WTC11 (cell line): ENCODE results near the gene RASA1. TPM values are rescaled to one million over a fixed set of nuclear protein-coding genes. Genes with fewer than 3 reads are reported as not detected.

Source experiments
- ATAC-seq: fragments of 200-7000 bp; cut with Tn5 transposase; 2 replicates; pipeline ENCODE4 v1.10.0; 2021; ENCODE audit warnings: mild to moderate bottlenecking, moderate library complexity
- CTCF ChIA-PET: fragments of 300-600 bp; sonication (Branson Sonifier 250); formaldehyde crosslinking; loops from one replicate; lab custom pipeline; 2021; ENCODE audit warnings: antibody characterized with exemption; lab: Charles Lee
- POLR2A ChIA-PET: fragments of 350-600 bp; sonication (Branson Sonifier 250); formaldehyde crosslinking; loops from one replicate; lab custom pipeline; 2021; ENCODE audit warnings: antibody characterized with exemption; lab: Charles Lee
- DNase-seq: peaks from one replicate; pipeline ENCODE4 v3.0.0; 2021; ENCODE audit warnings: low spot score
- H3K27ac Mint-ChIP-seq: 2 replicates; pipeline ENCODE4 v1.8.0; 2021; ENCODE audit warnings: mixed read lengths
- H3K27me3 Mint-ChIP-seq: 2 replicates; pipeline ENCODE4 v1.8.0; 2021; ENCODE audit warnings: low read depth, mild to moderate bottlenecking, moderate library complexity, mixed read lengths
- H3K36me3 Mint-ChIP-seq: 2 replicates; pipeline ENCODE4 v1.8.0; 2021; ENCODE audit warnings: mixed read lengths
- H3K4me1 Mint-ChIP-seq: 2 replicates; pipeline ENCODE4 v1.8.0; 2022; ENCODE audit warnings: mixed read lengths
- H3K4me3 Mint-ChIP-seq: 2 replicates; pipeline ENCODE4 v1.8.0; 2021; ENCODE audit warnings: mild to moderate bottlenecking, moderate library complexity, mixed read lengths
- H3K9me3 Mint-ChIP-seq: 2 replicates; pipeline ENCODE4 v1.8.0; 2021; ENCODE audit warnings: mixed read lengths
- AFF4 ChIP-seq: sonication (generic); formaldehyde crosslinking; IDR thresholded peaks from 2 replicates; pipeline ENCODE4 v1.8.1; 2023; ENCODE audit warnings: mild to moderate bottlenecking, missing genetic modification reagents, borderline replicate concordance
- AR ChIP-seq: fragments of 250-450 bp; sonication (Bioruptor Pico); IDR thresholded peaks from 2 replicates; pipeline ENCODE4 v1.9.0; 2021; ENCODE audit warnings: mild to moderate bottlenecking
- ATF1 ChIP-seq: sonication (generic); formaldehyde crosslinking; IDR thresholded peaks from 2 replicates; pipeline ENCODE4 v1.8.1; 2023; ENCODE audit warnings: mild to moderate bottlenecking, moderate library complexity, missing genetic modification reagents
- ATF2 ChIP-seq: sonication (generic); formaldehyde crosslinking; IDR thresholded peaks from 2 replicates; pipeline ENCODE4 v1.8.1; 2022; ENCODE audit warnings: low read depth, missing genetic modification reagents, borderline replicate concordance
- CBFB ChIP-seq: sonication (generic); formaldehyde crosslinking; IDR thresholded peaks from 2 replicates; pipeline ENCODE4 v1.8.1; 2022; ENCODE audit warnings: mild to moderate bottlenecking, low read depth, missing genetic modification reagents
- E2F4 ChIP-seq: sonication (generic); formaldehyde crosslinking; IDR thresholded peaks from 2 replicates; pipeline ENCODE4 v1.8.1; 2022; ENCODE audit warnings: low read depth, mild to moderate bottlenecking, moderate library complexity, missing genetic modification reagents, borderline replicate concordance
- E2F5 ChIP-seq: sonication (generic); formaldehyde crosslinking; IDR thresholded peaks from 2 replicates; pipeline ENCODE4 v1.8.1; 2022; ENCODE audit warnings: mild to moderate bottlenecking, moderate library complexity, missing genetic modification reagents
- ERG ChIP-seq: fragments of 250-450 bp; sonication (Bioruptor Pico); IDR thresholded peaks from 2 replicates; pipeline ENCODE4 v1.8.0; 2021; ENCODE audit warnings: mild to moderate bottlenecking
- FOXP1 ChIP-seq: sonication (generic); formaldehyde crosslinking; IDR thresholded peaks from 2 replicates; pipeline ENCODE4 v1.8.0; 2022; ENCODE audit warnings: missing genetic modification reagents, mild to moderate bottlenecking, moderate library complexity, borderline replicate concordance
- GTF2I ChIP-seq: fragments of 250-450 bp; sonication (Bioruptor Pico); conservative IDR thresholded peaks from 2 replicates; pipeline ENCODE4 v1.4.0; 2021; ENCODE audit warnings: mild to moderate bottlenecking
- IRF2 ChIP-seq: sonication (generic); formaldehyde crosslinking; IDR thresholded peaks from 2 replicates; pipeline ENCODE4 v1.8.0; 2022; ENCODE audit warnings: low read depth, missing genetic modification reagents, borderline replicate concordance
- JAZF1 ChIP-seq: fragments of 250-450 bp; sonication (Bioruptor Pico); IDR thresholded peaks from 2 replicates; pipeline ENCODE4 v1.9.0; 2021; ENCODE audit warnings: moderate library complexity, mild to moderate bottlenecking, inconsistent platforms
- KAT7 ChIP-seq: sonication (generic); formaldehyde crosslinking; IDR thresholded peaks from 2 replicates; pipeline ENCODE4 v1.8.1; 2023; ENCODE audit warnings: missing genetic modification reagents, mild to moderate bottlenecking, borderline replicate concordance
- NFATC4 ChIP-seq: fragments of 250-450 bp; sonication (Bioruptor Pico); IDR thresholded peaks from 2 replicates; pipeline ENCODE4 v1.9.0; 2021; ENCODE audit warnings: mild to moderate bottlenecking
- NR2C2 ChIP-seq: sonication (generic); formaldehyde crosslinking; IDR thresholded peaks from 2 replicates; pipeline ENCODE4 v1.8.0; 2022; ENCODE audit warnings: mild to moderate bottlenecking, missing genetic modification reagents
- PRRX2 ChIP-seq: fragments of 250-450 bp; sonication (Bioruptor Pico); IDR thresholded peaks from 2 replicates; pipeline ENCODE4 v1.8.0; 2021; ENCODE audit warnings: mild to moderate bottlenecking
- STAT6 ChIP-seq: sonication (generic); formaldehyde crosslinking; conservative IDR thresholded peaks from 2 replicates; pipeline ENCODE4 v1.8.1; 2023; ENCODE audit warnings: mild to moderate bottlenecking, low read depth, missing genetic modification reagents, moderate library complexity
- ZMAT4 ChIP-seq: fragments of 250-450 bp; sonication (Bioruptor Pico); IDR thresholded peaks from 2 replicates; pipeline ENCODE4 v1.9.0; 2021; ENCODE audit warnings: mild to moderate bottlenecking
- total RNA-seq: library from RNA; stranded (reverse); gene quantifications from 3 replicates; pipeline ENCODE4 v1.2.3, GENCODE V29; 2021

RASA1 gene
- total RNA-seq, 1 experiment from 2014 or later, result 31.0 TPM

GRCh38 chr5:87276655-87277054 is 9.0 kb downstream of the RASA1 start (continued):
- no peak for TF ChIP-seq STAT6 (CRISPR knock-in tag)
- no peak for TF ChIP-seq E2F5
- TF ChIP-seq KAT7 (CRISPR knock-in tag), result no peak
- TF ChIP-seq NFATC4 (CRISPR knock-in tag), result no peak
- TF ChIP-seq AR, result no peak
- TF ChIP-seq IRF2, result no peak
- no peak for TF ChIP-seq JAZF1 (CRISPR knock-in tag)
- TF ChIP-seq, all 79 proteins: peak for 0

GRCh38 chr5:87277279-87277835 is 9.7 kb downstream of the RASA1 start:
- peaks cover 14% of the 10 kb centered on the region for H3K36me3 Mint-ChIP-seq
- H3K27ac Mint-ChIP-seq, result no peak overlapping the region
- CTCF ChIA-PET, result no interaction called here
- DNase-seq (no peak), ATAC-seq (no peak)
- POLR2A ChIA-PET, result no interaction called here
- TF ChIP-seq ERG (CRISPR knock-in tag), result no peak
- H3K27me3 Mint-ChIP-seq, result no peaks in the 10 kb centered on the region
- peaks cover 7% of the 10 kb centered on the region; the same call in 1 of the 2 replicates for H3K9me3 Mint-ChIP-seq
- H3K4me3 Mint-ChIP-seq, result no peak overlapping the region
- H3K4me1 Mint-ChIP-seq, result no peaks in the 10 kb centered on the region

- peaks cover 7% of the 10 kb centered on the region; the same call in 1 of the 2 replicates for H3K9me3 Mint-ChIP-seq
- no peak overlapping the region for H3K27ac Mint-ChIP-seq
- H3K4me1 Mint-ChIP-seq, result no peaks in the 10 kb centered on the region
- no peaks in the 10 kb centered on the region for H3K27me3 Mint-ChIP-seq
- CTCF ChIA-PET, result no interaction called here
- peaks cover 14% of the 10 kb centered on the region for H3K36me3 Mint-ChIP-seq
- DNase-seq, result no peak
- H3K4me3 Mint-ChIP-seq, result no peak overlapping the region
- no peak for ATAC-seq
- TF ChIP-seq NR2C2 (CRISPR knock-in tag) (no peak), CBFB (no peak), E2F4 (no peak), PRRX2 (CRISPR knock-in tag) (no peak), GTF2I (CRISPR knock-in tag) (no peak), ATF2 (CRISPR knock-in tag) (no peak), AFF4 (CRISPR knock-in tag) (no peak), IRF2 (no peak), ZMAT4 (no peak), FOXP1 (CRISPR knock-in tag) (no peak), ATF1 (no peak)
- POLR2A ChIA-PET, result no interaction called here
Measured at GRCh38 chr5:87278590-87279100, 11.0 kb downstream of the RASA1 start.
